Measurements from ENCODE around the gene CBFA2T2. TPM values are rescaled to one million over a fixed set of nuclear protein-coding genes. Genes with fewer than 3 reads are reported as not detected.

The CBFA2T2 gene
- total RNA-seq, 1 experiment from 2014 or later, result 15.4 TPM

- no TSS peak for BruUV-seq (replicated peaks)
- CTCF ChIA-PET, result interaction anchor here (3.7 kb wide), 1 partner anchor 8 kb away, joined by 19 read pairs; the partner anchor contains the start of gene ACTL10
These were observed 186.2 kb downstream of the CBFA2T2 start for GRCh38 chr20:33676121-33676520.

GRCh38 chr20:33676652-33677645 lies 187.1 kb downstream of the CBFA2T2 start:
- Mint-ChIP-seq H3K4me1 (ENCODE audit: insufficient read depth, unreplicated experiment) (peaks cover 19% of the 10 kb centered on the region), H3K27ac (ENCODE audit: low read depth, unreplicated experiment) (no peak overlapping the region), H3K9me3 (ENCODE audit: unreplicated experiment) (no peaks in the 10 kb centered on the region), H3K36me3 (ENCODE audit: insufficient read depth, unreplicated experiment) (no peaks in the 10 kb centered on the region), H3K4me3 (ENCODE audit: unreplicated experiment) (no peak overlapping the region), H3K27me3 (ENCODE audit: insufficient read depth, unreplicated experiment) (no peaks in the 10 kb centered on the region)
- TF ChIP-seq CTCF (IDR thresholded peaks at IDR 0.05; ENCODE audit: unreplicated experiment), result no peak
- intact Hi-C loops (cut with micrococcal nuclease), result no loop called here
- no TSS peak for BruUV-seq (replicated peaks)
- ChIA-PET CTCF (interaction anchor here (0.6 to 3.7 kb wide), 3 partner anchors 9 to 115 kb away, joined by 3 to 19 read pairs (median 6); partner anchors contain the start of gene ACTL10), POLR2A (interaction anchor here (1.3 kb wide), 1 partner anchor 11 kb away, joined by 3 read pairs; the partner anchor contains the start of gene ACTL10)
- DNase-seq (ENCODE audit: unreplicated experiment), result no peak

More at GRCh38 chr20:33676121-33676520, 186.2 kb downstream of the CBFA2T2 start:
- no peak for TF ChIP-seq CTCF (IDR thresholded peaks at IDR 0.05; ENCODE audit: unreplicated experiment)
- H3K27me3 Mint-ChIP-seq (ENCODE audit: insufficient read depth, unreplicated experiment), result no peaks in the 10 kb centered on the region
- intact Hi-C loops (cut with micrococcal nuclease), result no loop called here
- no peak overlapping the region for H3K4me3 Mint-ChIP-seq (ENCODE audit: unreplicated experiment)
- no peaks in the 10 kb centered on the region for H3K9me3 Mint-ChIP-seq (ENCODE audit: unreplicated experiment)
- H3K36me3 Mint-ChIP-seq (ENCODE audit: insufficient read depth, unreplicated experiment), result no peaks in the 10 kb centered on the region
- POLR2A ChIA-PET, result interaction anchor here (0.8 to 1.9 kb wide), 3 partner anchors 135 to 275 kb away, joined by 3 to 7 read pairs (median 3); partner anchors contain the start of genes CBFA2T2, CDK5RAP1 and CHMP4B
- peaks cover 19% of the 10 kb centered on the region for H3K4me1 Mint-ChIP-seq (ENCODE audit: insufficient read depth, unreplicated experiment)
- no peak for DNase-seq (ENCODE audit: unreplicated experiment)
- H3K27ac Mint-ChIP-seq (ENCODE audit: low read depth, unreplicated experiment), result no peak overlapping the region

- Mint-ChIP-seq H3K27me3 (ENCODE audit: insufficient read depth, unreplicated experiment) (no peaks in the 10 kb centered on the region), H3K9me3 (ENCODE audit: unreplicated experiment) (no peaks in the 10 kb centered on the region), H3K4me3 (ENCODE audit: unreplicated experiment) (no peak overlapping the region), H3K36me3 (ENCODE audit: insufficient read depth, unreplicated experiment) (no peaks in the 10 kb centered on the region), H3K4me1 (ENCODE audit: insufficient read depth, unreplicated experiment) (peaks cover 14% of the 10 kb centered on the region), H3K27ac (ENCODE audit: low read depth, unreplicated experiment) (no peak overlapping the region)
- TF ChIP-seq CTCF (IDR thresholded peaks at IDR 0.05; ENCODE audit: unreplicated experiment), result no peak
- no peak for DNase-seq (ENCODE audit: unreplicated experiment)
- ChIA-PET CTCF (interaction anchor here (0.6 to 3.7 kb wide), 3 partner anchors 10 to 114 kb away, joined by 3 to 19 read pairs (median 6); partner anchors contain the start of gene ACTL10), POLR2A (interaction anchor here (0.6 to 1.3 kb wide), 3 partner anchors 12 to 1968 kb away, joined by 3 to 4 read pairs (median 3); partner anchors contain the start of gene ACTL10)
- BruUV-seq (replicated peaks), result no TSS peak
- intact Hi-C loops (cut with micrococcal nuclease), result no loop called here
These were observed 188.3 kb downstream of the CBFA2T2 start for GRCh38 chr20:33677991-33678702.
